Subcutaneous adipose tissue (tissue), 4 donors: ENCODE data around the gene ADAM11. TPM values are rescaled to one million over a fixed set of nuclear protein-coding genes. Genes with fewer than 3 reads are reported as not detected.

Experiments
- CTCF ChIP-seq: fragments of 450-650 bp; IDR thresholded peaks from one replicate; pipeline ENCODE4 v1.5.1; 2016; ENCODE audit warnings: low read depth, mild to moderate bottlenecking, control low read depth, antibody characterized with exemption, moderate library complexity
- total RNA-seq, 4 donors: library from RNA; depleted of rRNA; stranded (reverse); fragments of >200 nt; gene quantifications; one replicate each; pipeline ENCODE4 v1.1.0, GENCODE V29; 2016

Gene ADAM11
- total RNA-seq, 4 donors from 2014 or later: 0.17 to 0.88 (median 0.57) TPM; not detected in 1

GRCh38 chr17:44759916-44760243 lies 1.1 kb downstream of the ADAM11 start:
- no peak for TF ChIP-seq CTCF

- no peak for TF ChIP-seq CTCF
Measured at GRCh38 chr17:44760474-44761308, 1.9 kb downstream of the ADAM11 start.

- TF ChIP-seq CTCF: no peak
Measured at GRCh38 chr17:44761932-44762810, 3.4 kb downstream of the ADAM11 start.

- no peak for TF ChIP-seq CTCF
Measured at GRCh38 chr17:44763170-44763569, 4.4 kb downstream of the ADAM11 start.

- no peak for TF ChIP-seq CTCF
Measured at GRCh38 chr17:44765965-44766364, 7.2 kb downstream of the ADAM11 start.

- TF ChIP-seq CTCF: no peak
Measured at GRCh38 chr17:44766409-44767038, 7.7 kb downstream of the ADAM11 start.

- TF ChIP-seq CTCF: no peak
Measured at GRCh38 chr17:44767493-44767892, 8.7 kb downstream of the ADAM11 start.
